HEK293T (cell line): ENCODE data around the gene RNASE2.

Experiments
- ARNT ChIP-seq: fragments of 450-650 bp; IDR thresholded peaks from 2 replicates; pipeline ENCODE4 v1.6.1; 2017; ENCODE audit warnings: mild to moderate bottlenecking
- BHLHE40 ChIP-seq: fragments of 450-650 bp; IDR thresholded peaks from 2 replicates; pipeline ENCODE4 v1.6.1; 2016; ENCODE audit warnings: mild to moderate bottlenecking, moderate library complexity, borderline replicate concordance
- CTBP1 ChIP-seq: fragments of 450-650 bp; IDR thresholded peaks from 2 replicates; pipeline ENCODE4 v1.6.1; 2016; ENCODE audit warnings: borderline replicate concordance
- ELF4 ChIP-seq: fragments of 450-650 bp; IDR thresholded peaks from 2 replicates; pipeline ENCODE4 v1.6.1; 2017; ENCODE audit warnings: antibody characterized with exemption
- FOXA1 ChIP-seq: fragments of 450-650 bp; IDR thresholded peaks from 2 replicates; pipeline ENCODE4 v1.6.1; 2016; ENCODE audit warnings: mild to moderate bottlenecking
- FOXK2 ChIP-seq: fragments of 450-650 bp; IDR thresholded peaks from 2 replicates; pipeline ENCODE4 v1.6.1; 2016; ENCODE audit warnings: mild to moderate bottlenecking
- FOXM1 ChIP-seq: fragments of 450-650 bp; IDR thresholded peaks from 2 replicates; pipeline ENCODE4 v1.6.1; 2017; ENCODE audit warnings: mild to moderate bottlenecking, borderline replicate concordance
- HDGF ChIP-seq: fragments of 450-650 bp; IDR thresholded peaks from 2 replicates; pipeline ENCODE4 v1.6.1; 2017; ENCODE audit warnings: antibody characterized with exemption, borderline replicate concordance
- L3MBTL2 ChIP-seq: fragments of 450-650 bp; conservative IDR thresholded peaks from 2 replicates; pipeline ENCODE4 v1.6.1; 2016; ENCODE audit warnings: mild to moderate bottlenecking
- LEF1 ChIP-seq: fragments of 450-650 bp; IDR thresholded peaks from 2 replicates; pipeline ENCODE4 v1.6.1; 2017; ENCODE audit warnings: mild to moderate bottlenecking, borderline replicate concordance
- NFRKB ChIP-seq: fragments of 450-650 bp; IDR thresholded peaks from 2 replicates; pipeline ENCODE4 v1.6.1; 2016; ENCODE audit warnings: mild to moderate bottlenecking, moderate library complexity
- SP1 ChIP-seq: fragments of 450-650 bp; IDR thresholded peaks from 2 replicates; pipeline ENCODE4 v1.6.1; 2017
- SUZ12 ChIP-seq: fragments of 450-650 bp; IDR thresholded peaks from 2 replicates; pipeline ENCODE4 v1.6.1; 2016; ENCODE audit warnings: mild to moderate bottlenecking
- ZNF384 ChIP-seq: fragments of 450-650 bp; IDR thresholded peaks from 2 replicates; pipeline ENCODE4 v1.6.1; 2016

- TF ChIP-seq NFRKB (no peak), BHLHE40 (no peak), CTBP1 (no peak), FOXM1 (no peak), LEF1 (no peak), FOXA1 (no peak), FOXK2 (no peak), ZNF384 (no peak), ARNT (no peak), HDGF (no peak), ELF4 (no peak), SUZ12 (no peak), SP1 (no peak), L3MBTL2 (no peak)
Observed at GRCh38 chr14:20998674-20999366, 43.5 kb downstream of the RNASE2 start, which contains the start of gene SLC39A2.
